HCT116 (cell line): Measurements from ENCODE around the gene MORN1. TPM values are rescaled to one million over a fixed set of nuclear protein-coding genes. Genes with fewer than 3 reads are reported as not detected.

Source experiments
- ATAC-seq: fragments of 200-7000 bp; cut with Tn5 transposase; 2 replicates; pipeline ENCODE4 v1.9.1; 2020; ENCODE audit warnings: mild to moderate bottlenecking, moderate library complexity
- BruUV-seq: library from RNA; stranded (reverse); fragments of 400-500 nt; replicated peaks from 2 replicates; lab custom pipeline; 2021; lab: Mats Ljungman, UMichigan
- CTCF ChIA-PET: fragments of 300-600 bp; sonication (Branson Sonifier 250); formaldehyde crosslinking; loops from one replicate; lab custom pipeline; 2021; ENCODE audit warnings: antibody characterized with exemption; lab: Charles Lee
- POLR2A ChIA-PET: fragments of 300-600, 350-600 bp; sonication (Branson Sonifier 250); formaldehyde crosslinking; loops from one replicate; lab custom pipeline; 2021; ENCODE audit warnings: antibody characterized with exemption; lab: Charles Lee
- RAD21 ChIA-PET, 2 experiments: fragments of 300-600 bp; sonication (Branson Sonifier 250); formaldehyde crosslinking; loops; one replicate each; lab custom pipeline; 2023; ENCODE audit warnings: low total read pairs in 2 of 2; ENCODE audit not compliant: uncharacterized antibody in 2 of 2, unreplicated experiment in 2 of 2, low non-redundant PET in 1 of 2; lab: Charles Lee
- DNase-seq: peaks from one replicate; pipeline ENCODE4 v3.0.0-alpha.2; 2010; ENCODE audit warnings: low read depth, low spot score
- H2AFZ ChIP-seq: fragments of 200-600 bp; shearing (Covaris generic), sonication (generic); 2 replicates; pipeline ENCODE4 v1.6.1; 2017; ENCODE audit warnings: low read depth, mixed run types, mixed read lengths, antibody characterized with exemption, low read length; ENCODE audit not compliant: poor library complexity, severe bottlenecking
- H3K27ac ChIP-seq: 2 replicates; pipeline ENCODE4 v1.5.1; 2012; ENCODE audit warnings: low read depth, low read length
- H3K27me3 ChIP-seq: fragments of 200-600 bp; sonication (generic); 2 replicates; pipeline ENCODE4 v1.6.1; 2016; ENCODE audit warnings: mixed run types, low read length, mixed read lengths; ENCODE audit not compliant: insufficient read depth
- H3K36me3 ChIP-seq, 2 experiments: fragments of 200-500 bp in 1 of 2; fragments of 200-600 bp in 1 of 2; sonication (Bioruptor generic) in 1 of 2; sonication (generic) in 1 of 2; 2 replicates each; pipeline versions ENCODE4 v1.5.1 to v1.6.1; 2014 to 2016; ENCODE audit warnings: low read length in 2 of 2, inconsistent platforms in 1 of 2, mixed read lengths in 1 of 2, mixed run types in 1 of 2; ENCODE audit not compliant: insufficient read depth in 2 of 2, control insufficient read depth in 1 of 2
- H3K4me1 ChIP-seq, 2 experiments: fragments of 200-600 bp in 1 of 2; sonication (generic) in 1 of 2; 2 replicates each; pipeline versions ENCODE4 v1.5.1 to v1.6.1; 2012 to 2017; ENCODE audit warnings: low read length in 2 of 2, inconsistent platforms in 1 of 2, mild to moderate bottlenecking in 1 of 2, mixed read lengths in 1 of 2, mixed run types in 1 of 2, moderate library complexity in 1 of 2; ENCODE audit not compliant: insufficient read depth in 2 of 2, control insufficient read depth in 1 of 2
- H3K4me2 ChIP-seq: fragments of 200-600 bp; sonication (generic); 2 replicates; pipeline ENCODE4 v1.6.1; 2017; ENCODE audit warnings: mixed run types, low read length, mixed read lengths
- H3K4me3 ChIP-seq, 2 experiments: fragments of 200-600 bp in 1 of 2; sonication (generic) in 1 of 2; replicated peaks in 1 of 2; 2 replicates each; pipeline ENCODE4 v1.5.1; 2011 to 2016; ENCODE audit warnings: low read length in 2 of 2, control low read depth in 1 of 2, low read depth in 1 of 2, mild to moderate bottlenecking in 1 of 2, mixed read lengths in 1 of 2, mixed run types in 1 of 2
- H3K79me2 ChIP-seq: fragments of 200-600 bp; sonication (generic); 2 replicates; pipeline ENCODE4 v1.6.1; 2017; ENCODE audit warnings: mild to moderate bottlenecking, mixed run types, low read length, moderate library complexity, mixed read lengths; ENCODE audit not compliant: insufficient read depth
- H3K9ac ChIP-seq: fragments of 200-600 bp; sonication (generic); 2 replicates; pipeline ENCODE4 v1.6.1; 2016; ENCODE audit warnings: low read length, mixed read lengths
- H3K9me2 ChIP-seq: fragments of 200-600 bp; sonication (generic), shearing (Covaris generic); 2 replicates; pipeline ENCODE4 v1.6.1; 2017; ENCODE audit warnings: mixed run types, mild to moderate bottlenecking, moderate library complexity; ENCODE audit not compliant: insufficient read depth
- H3K9me3 ChIP-seq, 2 experiments: fragments of 200-500 bp in 1 of 2; fragments of 200-600 bp in 1 of 2; sonication (Bioruptor generic) in 1 of 2; sonication (generic) in 1 of 2; 2 replicates each; pipeline ENCODE4 v1.6.1; 2014 to 2017; ENCODE audit warnings: low read length in 2 of 2, mixed read lengths in 2 of 2, inconsistent platforms in 1 of 2, low read depth in 1 of 2, mild to moderate bottlenecking in 1 of 2, mixed run types in 1 of 2, moderate library complexity in 1 of 2; ENCODE audit not compliant: control insufficient read depth in 1 of 2, insufficient read depth in 1 of 2
- H4K20me1 ChIP-seq: fragments of 200-600 bp; sonication (generic), shearing (Covaris generic); 2 replicates; pipeline ENCODE4 v1.6.1; 2017; ENCODE audit warnings: mixed run types, mild to moderate bottlenecking, moderate library complexity; ENCODE audit not compliant: insufficient read depth
- ATF3 ChIP-seq: IDR thresholded peaks from 2 replicates; pipeline ENCODE4 v1.6.1; 2012
- CBX3 ChIP-seq: IDR thresholded peaks from 2 replicates; pipeline ENCODE4 v1.6.1; 2012; ENCODE audit warnings: low read depth
- CEBPB ChIP-seq: IDR thresholded peaks from 2 replicates; pipeline ENCODE4 v1.6.1; 2012; ENCODE audit warnings: low read depth
- CTCF ChIP-seq, 3 experiments: fragments of 200-600 bp in 1 of 3; sonication (generic) in 1 of 3; IDR thresholded peaks in 2 of 3; conservative IDR thresholded peaks in 1 of 3; 2 replicates each; pipeline ENCODE4 v1.5.1; 2012 to 2017; ENCODE audit warnings: low read depth in 2 of 3, low read length in 2 of 3, antibody characterized with exemption in 1 of 3, borderline replicate concordance in 1 of 3, control low read depth in 1 of 3, mild to moderate bottlenecking in 1 of 3, mixed read lengths in 1 of 3, mixed run types in 1 of 3, moderate library complexity in 1 of 3; ENCODE audit not compliant: insufficient read depth in 1 of 3
- EGR1 ChIP-seq: IDR thresholded peaks from 2 replicates; pipeline ENCODE4 v1.6.1; 2012; ENCODE audit warnings: low read depth
- ELF1 ChIP-seq: IDR thresholded peaks from 2 replicates; pipeline ENCODE4 v1.6.1; 2012; ENCODE audit warnings: low read depth, borderline replicate concordance
- EZH2 ChIP-seq: fragments of 200-600 bp; sonication (generic); IDR thresholded peaks from 2 replicates; pipeline ENCODE4 v1.6.1; 2017; ENCODE audit warnings: antibody characterized with exemption, mixed run types
- FOSL1 ChIP-seq: IDR thresholded peaks from 2 replicates; pipeline ENCODE4 v1.6.1; 2012; ENCODE audit warnings: low read depth
- JUND ChIP-seq: IDR thresholded peaks from 2 replicates; pipeline ENCODE4 v1.6.1; 2012
- MAX ChIP-seq: IDR thresholded peaks from 2 replicates; pipeline ENCODE4 v1.6.1; 2012
- POLR2AphosphoS5 ChIP-seq: IDR thresholded peaks from 2 replicates; pipeline ENCODE4 v1.6.1; 2011; ENCODE audit warnings: mild to moderate bottlenecking, low read depth, low read length, moderate library complexity
- RAD21 ChIP-seq: IDR thresholded peaks from 2 replicates; pipeline ENCODE4 v1.6.1; 2012; ENCODE audit warnings: low read depth, mild to moderate bottlenecking
- SIN3A ChIP-seq: IDR thresholded peaks from 2 replicates; pipeline ENCODE4 v1.6.1; 2012; ENCODE audit warnings: low read depth
- SP1 ChIP-seq: IDR thresholded peaks from 2 replicates; pipeline ENCODE4 v1.6.1; 2012; ENCODE audit warnings: low read depth
- SRF ChIP-seq: IDR thresholded peaks from 2 replicates; pipeline ENCODE4 v1.6.1; 2012; ENCODE audit warnings: low read depth
- TCF7L2 ChIP-seq: IDR thresholded peaks from 2 replicates; pipeline ENCODE4 v1.7.0; 2011; ENCODE audit warnings: borderline replicate concordance, inconsistent platforms; ENCODE audit not compliant: insufficient read depth, insufficient read length; ENCODE audit errors: extremely low read depth
- YY1 ChIP-seq: IDR thresholded peaks from 2 replicates; pipeline ENCODE4 v1.6.1; 2011; ENCODE audit warnings: low read length, low read depth, moderate library complexity, mild to moderate bottlenecking; ENCODE audit not compliant: insufficient replicate concordance; ENCODE audit errors: extremely low read depth
- ZFX ChIP-seq: fragments of 450-650 bp; IDR thresholded peaks from 2 replicates; pipeline ENCODE4 v1.6.1; 2017
- intact Hi-C: fragments of 100-400 bp; cut with micrococcal nuclease; formaldehyde crosslinking; loops from 2 replicates; pipeline ENCODE4 v1.10.0; 2022
- total RNA-seq: library from RNA; stranded (reverse); gene quantifications from one replicate; pipeline ENCODE4 v1.2.1, GENCODE V29; 2021; ENCODE audit not compliant: unreplicated experiment

The MORN1 gene
- total RNA-seq, 1 experiment from 2014 or later: 21.4 TPM

DNA sequence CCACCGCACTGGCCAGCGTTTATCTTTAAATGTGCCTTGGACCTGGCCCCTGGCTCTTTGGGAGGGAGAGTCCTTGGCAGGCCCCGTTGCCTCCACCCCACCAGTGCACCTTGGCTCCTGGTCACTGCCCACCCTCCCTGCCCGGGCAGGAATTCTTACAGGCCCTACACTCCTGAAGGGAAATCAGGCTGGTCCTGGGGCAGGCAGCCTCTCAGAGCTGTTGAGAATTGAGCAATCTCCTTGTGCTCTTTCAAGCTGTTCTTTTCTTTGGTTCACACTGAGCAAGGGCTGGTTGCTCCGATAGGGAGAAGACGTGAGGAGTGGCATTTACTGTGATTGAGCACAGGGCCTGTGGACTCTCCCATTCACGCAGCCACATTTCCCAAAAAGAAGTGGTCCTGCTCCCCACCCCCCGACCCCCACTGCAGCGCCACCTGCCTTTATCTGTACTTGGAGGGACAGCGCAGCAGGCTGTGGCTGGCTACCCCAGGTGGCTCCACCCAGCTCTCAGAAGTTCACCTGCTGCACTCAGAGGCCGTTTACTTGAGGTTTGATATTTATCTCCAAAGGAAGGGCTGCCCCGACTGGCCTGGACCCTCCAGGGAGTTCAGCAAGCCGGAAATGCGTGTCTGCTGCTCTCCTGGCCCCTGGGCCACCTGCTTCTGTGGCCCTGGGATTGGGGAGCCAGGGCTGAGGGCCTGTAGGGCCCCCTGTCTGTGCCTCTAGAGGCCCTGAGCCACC is 115.4 kb downstream of the MORN1 start:
- Histone ChIP-seq H3K9ac (no peak overlapping the region), H3K4me3 (no peak overlapping the region), H3K27ac (no peak overlapping the region), H3K4me2 (no peak overlapping the region), H2AFZ (no peak overlapping the region), H3K4me1 (peaks cover 0 to 9% of the 10 kb centered on the region in 2 experiments; a peak in 1 of 4 replicates), H4K20me1 (0 out of 2 replicates have a peak, but pooled peaks cover 4% of the 10 kb centered on the region), H3K9me2 (no peaks in the 10 kb centered on the region), H3K36me3 (no peaks in the 10 kb centered on the region; a peak in 2 of 4 replicates), H3K79me2 (peaks cover 93% of the 10 kb centered on the region), H3K27me3 (no peaks in the 10 kb centered on the region), H3K9me3 (no peaks in the 10 kb centered on the region)
- ATAC-seq (no peak), DNase-seq (no peak)
- ChIA-PET RAD21 (no interaction called here), CTCF (no interaction called here), POLR2A (no interaction called here)
- TF ChIP-seq RAD21 (no peak), POLR2AphosphoS5 (no peak), CBX3 (no peak), ATF3 (no peak), TCF7L2 (no peak), YY1 (no peak), SIN3A (no peak), ZFX (no peak), EZH2 (no peak), CTCF (IDR thresholded peaks at IDR 0.05 in 2 of 3, conservative IDR thresholded peaks at IDR 0.05 in 1 of 3; ENCODE audit: borderline replicate concordance in 1 of 3, insufficient read depth in 1 of 3, low read depth in 2 of 3, low read length in 2 of 3) (no peak), SP1 (no peak), MAX (no peak), EGR1 (no peak), CEBPB (no peak), JUND (no peak), SRF (no peak), ELF1 (no peak), FOSL1 (no peak)
- BruUV-seq: no TSS peak
- intact Hi-C loops: no loop called here
